NOMO-1 (cell line): ENCODE results near the gene SPTBN5.
"Not testable (repeated sequence)": the region's sequence is repeated elsewhere in the genome, so short reads cannot be mapped to it uniquely, and the experiment has no call there.

Experiments
- DNase-seq, 2 experiments: peaks; one replicate each; lab custom pipeline; 2025; ENCODE audit not compliant: unreplicated experiment in 2 of 2; lab: John Stamatoyannopoulos, UW

The SPTBN5 gene

DNA sequence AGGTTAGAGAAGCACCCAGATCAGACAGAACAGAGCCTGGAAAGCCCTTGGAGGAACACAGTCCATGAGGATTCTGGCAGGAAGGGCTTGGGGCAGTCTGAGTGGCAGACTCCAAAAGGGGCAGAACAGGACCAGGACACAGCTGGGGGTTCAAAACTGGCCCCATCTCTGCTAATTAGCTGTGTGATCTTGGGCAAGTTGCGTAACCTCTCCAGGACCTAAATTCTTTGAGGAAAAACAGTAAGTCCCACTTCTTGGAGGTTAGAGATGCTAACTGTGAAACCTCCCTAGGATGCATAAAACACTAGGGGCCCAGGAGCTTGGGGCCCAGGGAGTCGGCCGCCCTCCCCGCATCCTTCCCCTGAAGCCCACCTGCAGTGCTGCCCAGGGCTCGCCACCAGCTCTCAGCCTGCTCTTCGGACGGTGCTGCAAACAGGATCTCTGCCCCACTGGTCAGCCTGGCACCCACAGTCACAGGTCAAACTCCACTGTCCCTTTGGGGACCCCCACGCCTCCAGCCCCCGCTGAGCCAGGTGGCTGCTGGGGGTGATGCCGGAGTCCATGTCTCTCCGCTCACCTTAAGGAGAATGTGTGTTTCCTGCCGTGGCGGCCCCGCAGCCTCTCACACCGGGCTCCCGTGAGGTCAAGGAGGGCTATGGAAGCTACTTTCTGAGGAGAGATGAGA lies 43.2 kb downstream of the SPTBN5 start:
- DNase-seq, result no peak

DNA sequence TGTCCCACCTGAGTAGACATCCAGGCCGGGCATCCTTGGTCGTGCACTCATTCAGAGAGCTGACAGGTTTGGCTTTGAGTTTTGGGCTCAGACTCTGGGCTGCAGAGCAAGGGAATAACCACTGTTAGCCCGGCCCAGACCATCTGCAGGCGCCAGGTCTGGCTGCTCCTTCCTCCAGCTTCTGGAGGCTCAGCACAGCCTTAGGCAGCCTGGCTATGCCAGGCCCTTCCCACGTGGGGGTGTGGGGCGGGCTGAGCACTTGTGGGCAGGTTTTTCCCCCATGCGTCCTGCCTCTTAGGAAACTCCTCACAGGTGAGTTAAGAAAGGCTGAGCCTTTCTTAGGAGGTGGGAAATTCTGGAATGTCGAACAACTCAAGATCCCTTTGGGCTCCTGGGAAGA lies 44.0 kb downstream of the SPTBN5 start:
- DNase-seq, result no peak

DNA sequence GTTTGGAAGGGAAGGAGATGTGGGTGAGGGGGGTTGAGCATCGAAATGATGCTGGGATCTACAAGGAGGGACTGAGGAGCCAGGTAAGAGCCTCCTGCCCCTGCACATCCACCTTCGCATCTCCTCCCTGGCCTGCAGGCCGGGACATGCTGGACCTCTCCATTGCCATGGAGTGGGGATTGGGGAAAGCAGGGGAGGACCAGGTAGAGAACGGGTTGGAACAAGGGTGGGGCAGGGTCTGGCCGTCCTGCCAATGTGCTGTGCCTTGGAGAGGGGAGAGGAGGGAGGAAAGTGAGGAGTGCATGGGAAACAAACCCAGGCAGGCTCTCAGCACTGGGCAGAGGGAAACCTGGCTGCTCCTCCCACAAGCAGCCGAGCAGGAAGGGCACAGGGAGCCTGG lies 44.6 kb downstream of the SPTBN5 start:
- no peak for DNase-seq

DNA sequence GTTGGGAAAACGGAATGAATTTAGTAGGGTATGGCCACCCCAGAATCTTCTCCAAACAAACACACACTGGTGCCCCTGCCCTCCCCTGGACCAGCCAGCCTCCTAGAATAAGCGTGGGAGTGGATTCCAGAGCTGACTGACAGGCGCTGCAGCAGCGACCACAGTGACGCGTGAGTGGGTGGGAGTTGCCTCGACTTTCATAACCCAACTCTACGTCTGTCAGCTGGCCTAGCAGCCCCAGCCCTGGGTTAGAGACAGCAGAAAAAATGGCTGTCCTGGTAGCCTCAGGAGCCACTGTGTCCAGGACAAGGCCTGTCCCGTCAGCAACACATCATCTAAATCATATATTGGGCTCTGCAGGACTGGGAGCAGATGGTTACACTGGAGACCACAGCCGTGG lies 45.2 kb downstream of the SPTBN5 start:
- no peak for DNase-seq

DNA sequence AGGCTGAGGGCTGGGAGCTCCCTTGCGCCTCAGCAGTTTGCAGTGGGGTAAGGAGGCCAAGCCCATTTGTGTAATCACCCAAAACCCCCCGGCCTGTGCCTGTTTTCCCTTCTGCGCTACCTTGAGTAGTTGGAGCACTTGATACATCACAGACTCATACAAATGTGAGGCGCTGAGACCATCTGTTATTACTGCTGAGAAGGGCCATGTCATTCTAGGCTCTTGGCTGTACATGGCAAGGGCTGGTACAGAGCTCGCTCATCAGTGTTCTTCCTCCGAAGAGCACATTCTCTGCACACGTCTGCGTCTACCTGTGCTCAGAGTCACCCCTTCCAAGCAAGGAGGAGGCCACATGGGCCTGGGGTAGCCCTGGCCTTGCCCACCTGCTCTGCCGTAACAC lies 45.9 kb downstream of the SPTBN5 start:
- DNase-seq, result no peak

DNA sequence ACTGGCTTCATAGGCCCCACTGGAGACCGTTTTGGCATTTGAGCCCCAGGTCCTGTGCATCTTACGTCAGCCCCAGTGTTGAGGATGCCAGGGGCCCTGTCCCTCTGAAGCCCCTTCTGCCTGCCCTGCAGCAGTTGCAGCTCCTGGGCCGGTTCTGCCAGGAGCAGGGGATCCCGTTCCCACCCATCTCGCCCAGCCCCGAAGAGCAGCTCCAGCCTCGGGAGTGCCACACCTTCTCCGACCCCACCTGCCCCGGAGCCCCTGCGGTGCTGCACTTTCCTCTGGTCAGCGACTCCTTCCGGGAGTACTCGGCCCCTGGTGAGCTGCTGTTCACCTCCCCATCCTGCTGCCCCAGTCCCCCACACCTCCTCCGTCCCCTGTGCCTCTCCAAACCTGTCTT lies 46.6 kb downstream of the SPTBN5 start:
- DNase-seq, result no peak

DNA sequence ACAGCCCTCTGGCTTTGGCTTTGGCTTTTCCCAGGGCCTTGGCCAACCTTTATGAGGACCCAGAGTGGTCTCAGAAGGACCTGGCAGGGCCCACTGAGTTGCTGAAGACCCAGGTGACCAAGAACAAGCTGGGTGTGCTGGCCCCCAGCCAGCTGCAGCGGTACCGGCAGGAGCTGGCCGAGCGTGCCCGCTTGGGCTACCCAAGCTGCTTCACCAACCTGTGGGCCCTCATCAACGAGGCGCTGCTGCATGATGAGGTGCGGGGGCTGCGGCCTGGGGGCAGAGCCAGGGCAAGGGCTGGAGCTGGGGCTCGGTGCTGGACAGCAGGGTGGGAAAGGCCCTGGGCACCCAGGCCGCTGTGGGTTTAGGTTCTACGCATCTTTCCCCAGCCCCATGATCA lies 49.0 kb downstream of the SPTBN5 start:
- DNase-seq, result no peak

DNA sequence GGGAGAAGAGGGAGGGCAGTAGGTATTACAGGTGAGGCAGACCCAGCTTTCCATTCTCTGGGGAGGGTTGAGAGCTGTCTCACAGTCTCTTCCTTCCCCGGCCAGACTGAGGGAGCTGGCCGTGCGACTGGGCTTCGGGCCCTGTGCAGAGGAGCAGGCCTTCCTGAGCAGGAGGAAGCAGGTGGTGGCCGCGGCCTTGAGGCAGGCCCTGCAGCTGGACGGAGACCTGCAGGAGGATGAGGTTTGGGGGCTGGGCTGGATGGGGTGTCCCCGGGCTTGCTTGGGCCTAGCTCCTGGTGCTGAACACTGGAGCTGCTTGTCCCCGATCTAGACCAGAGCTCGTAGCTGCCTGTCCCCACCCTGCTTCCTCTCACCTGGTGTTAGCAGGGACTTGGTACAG lies 50.3 kb downstream of the SPTBN5 start:
- DNase-seq, result no peak

DNA sequence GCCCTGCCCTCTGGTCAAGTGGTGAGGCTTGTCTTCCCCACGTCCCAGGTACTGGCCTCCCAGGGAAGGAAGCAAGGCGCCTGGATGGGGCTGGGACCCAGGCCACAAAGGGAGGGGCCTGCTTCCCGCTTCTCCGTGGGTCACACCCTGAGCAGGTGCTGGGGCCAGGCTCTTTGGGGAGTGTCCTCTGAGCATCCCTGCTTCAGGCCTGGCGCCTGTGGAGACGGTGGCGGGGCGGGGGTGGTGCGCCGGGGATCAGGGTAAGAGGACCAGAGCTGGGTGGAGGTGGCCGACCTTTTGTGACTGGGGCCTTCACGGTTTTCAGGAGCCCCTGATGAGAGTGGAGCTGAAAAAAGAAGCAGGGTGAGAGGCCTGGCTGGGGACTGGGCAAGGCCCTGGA lies 51.6 kb downstream of the SPTBN5 start:
- no peak for DNase-seq

DNA sequence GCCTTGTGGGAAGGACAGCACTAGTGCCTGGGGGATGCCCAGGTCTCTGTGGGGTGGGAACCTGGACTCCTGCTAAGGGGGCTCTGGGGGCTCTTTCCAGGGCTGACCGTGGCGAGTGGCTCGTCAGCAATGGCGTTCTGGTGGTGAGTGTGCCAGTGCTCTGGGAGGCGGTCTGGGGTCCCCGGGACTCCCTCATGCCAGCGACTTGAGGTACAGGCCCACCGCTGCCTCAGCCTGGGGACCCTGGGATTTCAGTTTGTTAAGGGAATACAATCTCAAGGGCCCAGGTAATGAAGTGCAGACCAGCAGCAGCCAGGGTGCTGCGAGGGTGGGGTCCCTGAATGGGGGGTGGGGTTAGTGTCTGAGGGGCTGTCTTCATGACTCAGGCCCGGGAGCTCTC lies 52.7 kb downstream of the SPTBN5 start:
- DNase-seq, result no peak

DNA sequence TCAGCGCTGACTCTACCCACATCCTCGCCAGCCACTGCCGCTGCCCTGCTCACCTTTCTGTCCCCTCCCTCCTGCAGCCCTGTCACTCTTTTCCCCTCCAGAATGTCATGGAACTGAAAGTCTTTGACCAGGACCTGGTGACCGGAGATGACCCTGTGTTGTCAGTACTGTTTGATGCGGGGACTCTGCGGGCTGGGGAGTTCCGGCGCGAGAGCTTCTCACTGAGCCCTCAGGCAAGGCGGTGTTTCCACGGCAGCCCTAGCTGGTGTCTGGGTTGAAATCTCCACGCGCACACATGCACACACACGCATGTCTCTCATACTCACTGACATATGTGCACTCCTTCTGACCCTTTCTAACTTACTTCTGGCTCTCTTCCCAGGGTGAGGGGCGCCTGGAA lies 53.2 kb downstream of the SPTBN5 start:
- no peak for DNase-seq

DNA sequence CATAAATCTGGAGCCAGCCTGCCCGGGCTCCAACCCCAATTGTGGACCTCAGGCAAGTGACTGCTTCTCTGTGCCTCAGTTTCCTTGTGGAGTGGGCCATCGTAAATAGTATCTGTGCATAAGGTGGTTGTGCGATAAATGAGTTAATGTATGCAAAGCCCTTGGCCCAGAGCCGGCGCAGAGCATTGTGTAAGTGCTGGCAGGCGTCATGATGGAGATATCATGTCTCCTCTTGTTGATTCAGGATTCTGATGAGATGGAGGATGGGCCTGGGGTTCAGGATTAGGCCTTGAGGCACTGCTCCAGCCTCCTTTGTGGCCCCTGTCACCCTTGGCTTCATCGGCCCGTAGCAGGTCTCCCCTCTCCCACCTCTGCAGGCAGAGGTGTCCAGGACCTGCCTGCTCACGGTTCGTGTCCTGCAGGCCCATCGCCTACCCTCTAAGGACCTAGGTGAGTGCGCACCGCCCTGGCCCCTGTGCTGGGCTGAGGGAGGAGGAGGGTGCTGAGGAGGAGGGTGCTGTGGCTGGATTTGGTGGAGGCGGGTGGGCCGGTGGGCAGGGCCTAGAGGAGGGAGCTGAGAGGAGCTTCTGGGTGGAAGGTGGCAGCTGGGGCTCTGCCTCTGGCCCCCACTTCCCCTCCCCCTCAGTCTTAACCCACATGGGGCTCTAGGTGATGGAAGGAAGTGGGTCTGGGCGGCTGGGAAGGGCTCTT lies 53.9 kb downstream of the SPTBN5 start:
- DNase-seq, result no peak

DNA sequence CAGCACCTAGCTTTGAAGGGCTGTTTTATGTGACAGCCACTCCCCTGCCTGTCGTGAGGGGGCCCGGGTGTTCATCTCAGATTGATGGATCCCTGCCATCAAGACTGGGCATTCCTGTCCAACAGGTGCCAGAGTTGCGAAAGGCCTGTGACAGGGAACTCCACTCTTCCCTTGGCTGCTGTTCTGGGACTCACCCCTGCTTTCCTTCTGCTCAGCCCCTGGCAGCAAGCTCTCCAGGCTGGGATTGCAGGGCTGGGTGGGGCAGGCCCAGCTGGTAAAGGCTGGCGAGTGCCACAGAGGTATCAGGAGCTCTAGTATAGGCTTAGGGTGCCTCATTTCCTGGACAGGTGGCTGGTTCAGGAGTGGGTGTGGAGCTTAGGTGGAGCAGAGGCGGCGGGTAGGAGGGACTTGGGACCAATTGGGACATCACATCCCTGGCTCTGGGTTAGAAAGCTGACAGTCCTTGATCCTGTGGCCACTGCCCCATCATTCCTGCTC lies 55.4 kb downstream of the SPTBN5 start, which contains the start of gene PLA2G4B:
TSS of gene PLA2G4B (plus strand) at position 448 of the 498 bp plus-strand sequence. CDS start 67 bp downstream, outside the sequence.
- DNase-seq, result no peak

DNA sequence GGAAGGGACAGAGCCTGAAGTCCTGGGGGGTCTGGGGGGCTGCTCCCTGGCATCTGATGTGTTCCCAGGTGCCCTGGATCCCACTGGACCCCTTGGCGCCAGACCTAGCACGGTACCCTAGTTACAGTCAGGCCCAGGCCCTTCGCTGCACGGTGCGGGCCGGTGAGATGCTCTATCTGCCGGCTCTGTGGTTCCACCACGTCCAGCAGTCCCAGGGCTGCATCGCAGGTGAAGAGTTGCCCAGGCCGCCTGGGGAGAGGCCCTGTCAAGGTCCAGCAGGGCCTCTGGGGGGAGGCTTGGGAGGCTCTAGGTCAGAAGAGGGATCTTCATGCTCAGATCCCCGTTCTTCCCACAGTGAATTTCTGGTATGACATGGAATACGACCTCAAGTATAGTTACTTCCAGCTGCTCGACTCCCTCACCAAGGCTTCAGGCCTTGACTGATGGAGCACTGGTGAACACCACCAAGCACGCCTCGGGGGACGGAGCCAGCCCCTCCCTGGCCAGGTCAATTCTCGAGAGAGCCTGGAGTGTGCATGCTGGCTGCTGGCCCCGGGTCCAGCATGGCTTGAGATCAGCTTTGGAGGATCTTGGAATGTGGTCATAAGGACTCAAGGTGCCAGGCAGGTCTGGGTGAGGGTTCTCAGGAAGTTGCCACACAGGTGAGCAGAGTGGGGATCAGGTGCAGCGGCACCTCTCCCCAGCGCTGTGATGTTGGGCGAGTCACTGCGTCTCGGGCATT lies 57.0 kb downstream of the SPTBN5 start:
- DNase-seq, result no peak

DNA sequence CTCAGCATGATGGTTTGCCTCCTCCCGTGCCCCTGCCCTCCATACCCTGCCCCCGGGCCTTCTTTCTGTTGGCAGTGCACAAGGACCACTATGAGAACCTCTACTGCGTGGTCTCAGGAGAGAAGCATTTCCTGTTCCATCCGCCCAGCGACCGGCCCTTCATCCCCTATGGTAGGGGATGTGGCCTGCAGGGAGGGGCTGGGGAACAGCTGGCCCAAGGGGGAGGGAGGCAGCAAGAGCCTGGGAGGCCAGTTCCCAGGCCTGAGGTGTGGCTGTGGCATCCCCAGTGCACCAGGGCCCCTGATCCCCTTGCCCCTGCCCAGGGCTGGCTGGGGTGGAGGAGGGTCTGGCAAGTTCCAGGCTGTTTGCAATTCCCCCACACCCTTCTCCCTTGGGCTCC lies 57.8 kb downstream of the SPTBN5 start:
- no peak for DNase-seq

DNA sequence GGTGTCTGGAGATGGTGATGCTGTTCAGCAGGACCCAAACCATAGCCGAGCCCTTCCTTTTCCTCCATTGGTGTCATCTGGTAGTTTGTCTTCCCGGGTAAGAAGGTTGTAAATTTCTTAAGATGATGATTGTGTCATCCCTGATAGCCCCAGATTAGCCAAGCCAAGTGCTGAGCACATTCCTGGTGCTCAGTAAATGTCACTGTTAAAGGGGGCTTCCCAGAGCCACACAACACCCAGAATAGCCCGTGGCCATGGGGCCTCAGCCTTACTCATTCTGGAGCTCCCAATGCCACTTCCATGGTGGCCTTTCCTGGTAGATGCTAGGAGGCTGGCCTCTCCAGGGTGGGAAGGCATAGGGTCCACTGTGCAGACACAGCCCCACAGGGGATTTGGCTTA lies 59.8 kb downstream of the SPTBN5 start:
- DNase-seq, result no peak

DNA sequence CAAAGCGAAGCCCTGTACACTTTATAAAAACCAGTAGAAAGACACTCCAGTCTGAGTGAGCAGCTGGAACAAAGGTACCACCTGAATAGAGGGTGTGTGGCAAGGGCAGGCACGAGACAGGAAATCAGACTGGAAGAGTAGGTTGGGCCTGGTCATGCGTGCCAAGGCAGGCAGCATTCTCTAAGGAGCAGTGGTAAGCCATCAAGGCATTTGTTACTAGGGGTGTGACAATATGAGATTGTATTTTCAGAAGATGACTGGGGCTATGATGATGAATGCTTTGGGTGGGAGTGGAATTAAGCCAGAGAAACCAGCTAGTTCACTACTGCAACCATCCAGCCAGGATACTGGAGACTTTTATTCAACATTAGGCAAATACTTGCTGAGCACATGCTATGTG lies 61.0 kb downstream of the SPTBN5 start:
- DNase-seq, result no peak

DNA sequence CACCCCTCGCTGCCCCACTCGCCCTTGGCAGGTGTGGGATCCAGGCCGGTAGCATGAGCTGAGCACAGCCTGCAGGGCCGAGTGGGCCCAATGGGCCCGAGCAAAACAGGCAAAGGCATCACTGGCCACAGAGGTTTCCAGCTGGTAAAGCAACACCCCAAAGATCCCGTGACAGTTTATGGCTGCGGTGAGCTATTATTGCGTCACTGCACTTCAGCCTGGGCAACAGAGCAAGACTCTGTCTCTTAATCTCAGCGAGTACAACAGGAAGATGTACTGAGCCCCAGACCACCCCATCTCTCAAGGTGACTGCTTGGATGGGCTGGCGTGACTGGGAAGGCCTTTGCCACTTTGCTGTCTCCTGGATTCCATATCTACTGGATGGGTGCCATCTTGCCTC lies 61.6 kb downstream of the SPTBN5 start:
- DNase-seq, result no peak

DNA sequence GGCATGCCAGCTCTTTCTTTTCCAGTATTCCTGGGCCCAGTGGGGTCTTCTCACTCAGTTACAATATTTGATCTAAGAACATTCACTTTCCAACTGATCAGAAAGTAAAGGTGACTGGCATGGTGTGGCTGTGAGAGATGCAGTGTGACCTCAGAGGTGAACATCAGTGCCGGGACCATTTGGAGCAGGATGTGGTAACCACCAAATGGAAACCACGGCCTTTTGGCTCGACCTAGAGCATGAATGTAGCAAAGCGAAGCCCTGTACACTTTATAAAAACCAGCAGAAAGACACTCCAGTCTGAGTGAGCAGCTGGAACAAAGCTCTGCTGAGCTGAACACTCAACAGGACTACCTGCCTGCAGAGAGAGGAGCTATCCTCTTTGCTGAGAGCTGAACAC lies 62.6 kb downstream of the SPTBN5 start:
- not testable (repeated sequence) for DNase-seq

DNA sequence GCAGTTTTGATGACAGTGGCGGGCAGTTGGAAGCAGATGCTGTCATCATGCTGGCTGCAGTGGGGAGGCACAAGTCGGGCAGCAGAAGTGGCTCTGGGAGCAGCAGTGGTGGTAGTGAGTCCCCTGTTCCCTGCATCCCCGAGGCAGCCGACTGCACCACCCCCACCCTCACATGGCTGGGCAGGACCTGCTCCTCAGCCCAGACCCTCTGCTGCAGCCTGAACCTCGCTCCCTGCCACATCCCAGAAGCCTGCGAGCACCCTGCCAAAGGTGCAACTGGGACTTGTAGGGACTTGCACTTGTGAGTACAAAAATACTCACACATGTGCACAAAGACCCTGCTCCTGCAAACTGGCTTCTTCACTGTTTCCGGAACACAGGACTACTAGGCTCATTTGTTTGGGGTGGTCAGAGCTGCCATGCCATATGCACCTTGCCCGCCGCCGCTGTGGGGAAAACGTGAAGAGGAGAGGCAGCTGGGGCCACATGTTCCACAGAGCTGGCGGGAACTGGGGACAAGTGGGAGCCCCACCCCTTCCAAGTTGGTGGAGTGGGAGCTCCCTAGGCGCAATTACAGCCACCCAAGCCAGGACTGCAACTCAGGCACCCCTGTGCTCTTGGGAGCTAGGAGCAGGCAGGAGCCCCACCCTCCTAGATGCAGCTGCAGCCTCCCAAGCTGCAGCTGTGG lies 63.8 kb downstream of the SPTBN5 start:
- no peak for DNase-seq

DNA sequence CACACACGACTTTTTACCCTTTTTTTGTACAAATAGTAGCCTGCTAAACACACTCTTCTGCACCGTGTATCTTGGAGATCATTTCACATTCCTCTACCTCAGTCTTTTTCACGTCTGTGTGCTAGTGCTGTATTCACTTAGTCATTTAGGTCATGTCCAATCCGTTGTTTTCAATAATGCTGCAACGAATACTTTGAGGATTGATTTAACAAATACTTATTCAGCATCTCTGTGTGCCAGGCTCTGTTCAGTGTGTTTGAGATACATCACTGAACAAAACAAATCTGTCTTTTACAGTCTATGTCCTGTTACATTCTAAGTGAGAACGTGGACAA lies 65.1 kb downstream of the SPTBN5 start:
- DNase-seq, result no peak
